ENCODE results near the gene CFAP100. TPM values are rescaled to one million over a fixed set of nuclear protein-coding genes. Genes with fewer than 3 reads are reported as not detected.
A peak's percentile ranks its signal among the peaks of the same experiment; 100 is the strongest.

The CFAP100 gene
- total RNA-seq, 2 donors from 2014 or later, result not detected

- intact Hi-C loops (cut with DNase I), result no loop called here
- DNase-seq (ENCODE audit: low spot score), result no peak
Measured at GRCh38 chr3:126446791-126447190, 52.1 kb downstream of the CFAP100 start.

- intact Hi-C loops (cut with DNase I), result no loop called here
- peak; percentile 12 for DNase-seq (ENCODE audit: low spot score)
Measured at GRCh38 chr3:126447456-126448106, 52.9 kb downstream of the CFAP100 start.

GRCh38 chr3:126448136-126448892 is 53.6 kb downstream of the CFAP100 start:
- DNase-seq (ENCODE audit: low spot score), result peak; percentile 62

GRCh38 chr3:126448893-126449180 is 54.1 kb downstream of the CFAP100 start:
- intact Hi-C loops (cut with DNase I), result no loop called here

More at GRCh38 chr3:126448136-126448892, 53.6 kb downstream of the CFAP100 start:
- intact Hi-C loops (cut with DNase I), result no loop called here

GRCh38 chr3:126449621-126450051 is 54.9 kb downstream of the CFAP100 start:
- intact Hi-C loops (cut with DNase I), result no loop called here
- peak; percentile 57 for DNase-seq (ENCODE audit: low spot score)

More at GRCh38 chr3:126448893-126449180, 54.1 kb downstream of the CFAP100 start:
- DNase-seq (ENCODE audit: low spot score), result no peak

- intact Hi-C loops (cut with DNase I), result no loop called here
- DNase-seq (ENCODE audit: low spot score), result peak; percentile 28
Measured at GRCh38 chr3:126450219-126450618, 55.5 kb downstream of the CFAP100 start.

- peak; percentile 70 for DNase-seq (ENCODE audit: low spot score)
- intact Hi-C loops (cut with DNase I), result no loop called here
Measured at GRCh38 chr3:126450744-126451143, 56.0 kb downstream of the CFAP100 start.

- peak; percentile 59 for DNase-seq (ENCODE audit: low spot score)
Measured at GRCh38 chr3:126451511-126451910, 56.8 kb downstream of the CFAP100 start.

GRCh38 chr3:126452213-126452612 is 57.5 kb downstream of the CFAP100 start:
- DNase-seq (ENCODE audit: low spot score), result no peak
- intact Hi-C loops (cut with DNase I), result no loop called here

More at GRCh38 chr3:126451511-126451910, 56.8 kb downstream of the CFAP100 start:
- intact Hi-C loops (cut with DNase I), result no loop called here

- DNase-seq (ENCODE audit: low spot score), result no peak
- intact Hi-C loops (cut with DNase I), result loop anchor here in 1 of 2 donors (1.0 kb wide), 1 partner anchor 20 kb away; no protein-coding TSS in a partner anchor
Measured at GRCh38 chr3:126454025-126454424, 59.3 kb downstream of the CFAP100 start.

- intact Hi-C loops (cut with DNase I), result loop anchor here in 1 of 2 donors (1.0 kb wide), 1 partner anchor 20 kb away; no protein-coding TSS in a partner anchor
- no peak for DNase-seq (ENCODE audit: low spot score)
Measured at GRCh38 chr3:126454437-126455198, 59.9 kb downstream of the CFAP100 start.

GRCh38 chr3:126456211-126456610 is 61.5 kb downstream of the CFAP100 start:
- intact Hi-C loops (cut with DNase I), result no loop called here
- peak; percentile 52 for DNase-seq (ENCODE audit: low spot score)

GRCh38 chr3:126456766-126457388 is 62.2 kb downstream of the CFAP100 start:
- DNase-seq (ENCODE audit: low spot score), result peak; percentile 68

GRCh38 chr3:126459111-126459762 is 64.5 kb downstream of the CFAP100 start:
- peak; percentile 25 for DNase-seq (ENCODE audit: low spot score)
- intact Hi-C loops (cut with DNase I), result no loop called here

More at GRCh38 chr3:126456766-126457388, 62.2 kb downstream of the CFAP100 start:
- intact Hi-C loops (cut with DNase I), result no loop called here

- peak; percentile 34 for DNase-seq (ENCODE audit: low spot score)
Measured at GRCh38 chr3:126459763-126460127, 65.0 kb downstream of the CFAP100 start.

GRCh38 chr3:126460381-126460780 is 65.7 kb downstream of the CFAP100 start:
- intact Hi-C loops (cut with DNase I), result no loop called here

More at GRCh38 chr3:126459763-126460127, 65.0 kb downstream of the CFAP100 start:
- intact Hi-C loops (cut with DNase I), result no loop called here

GRCh38 chr3:126461450-126462070 is 66.9 kb downstream of the CFAP100 start:
- intact Hi-C loops (cut with DNase I), result no loop called here
- DNase-seq (ENCODE audit: low spot score), result peak; percentile 56

More at GRCh38 chr3:126460381-126460780, 65.7 kb downstream of the CFAP100 start:
- no peak for DNase-seq (ENCODE audit: low spot score)

- DNase-seq (ENCODE audit: low spot score), result peak; percentile 15
- intact Hi-C loops (cut with DNase I), result no loop called here
Measured at GRCh38 chr3:126463521-126463920, 68.8 kb downstream of the CFAP100 start.
